Measurements from ENCODE around the gene ATG101.
A peak's percentile ranks its signal among the peaks of the same experiment; 100 is the strongest.

The ATG101 gene

DNA sequence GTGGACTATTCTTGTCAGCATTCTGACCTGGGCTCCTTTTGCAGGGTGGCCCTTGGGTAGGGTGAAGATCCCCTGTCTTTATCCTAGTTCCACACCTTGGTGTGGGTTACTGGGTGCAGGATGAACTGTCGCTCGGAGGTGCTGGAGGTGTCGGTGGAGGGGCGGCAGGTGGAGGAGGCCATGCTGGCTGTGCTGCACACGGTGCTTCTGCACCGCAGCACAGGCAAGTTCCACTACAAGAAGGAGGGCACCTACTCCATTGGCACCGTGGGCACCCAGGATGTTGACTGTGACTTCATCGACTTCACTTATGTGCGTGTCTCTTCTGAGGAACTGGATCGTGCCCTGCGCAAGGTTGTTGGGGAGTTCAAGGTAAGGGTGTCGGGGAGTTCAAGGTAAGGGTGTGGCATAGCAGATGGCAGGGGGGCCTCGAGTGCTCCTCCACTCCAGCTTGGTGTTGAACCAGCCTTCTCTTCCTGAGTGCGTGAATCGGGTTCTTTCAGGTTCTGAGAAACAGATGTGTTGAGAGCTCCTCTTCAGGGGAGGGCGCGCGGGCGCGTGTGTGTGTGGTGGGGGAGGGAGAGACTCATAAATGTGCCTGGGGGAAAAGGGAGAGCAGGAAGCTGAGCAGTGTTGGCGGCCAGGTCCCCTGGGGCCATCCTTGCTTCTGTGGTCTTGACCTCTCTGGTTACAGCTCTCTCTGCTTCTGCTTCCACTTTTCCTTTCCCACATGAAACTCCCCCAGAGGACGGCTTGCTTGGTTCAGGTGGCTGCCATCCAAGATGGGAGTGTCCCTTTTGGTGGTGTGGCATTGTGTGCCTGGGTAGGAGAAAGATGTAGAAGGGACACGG lies 4.0 kb downstream of the ATG101 start:
- no peak overlapping the region for H3K4me3 ChIP-seq (ENCODE audit: low read depth, low read length)
- no CpG with 5 or more reads among the region's 23 CpGs for WGBS (ENCODE audit: extremely low coverage, insufficient coverage, insufficient read length)

DNA sequence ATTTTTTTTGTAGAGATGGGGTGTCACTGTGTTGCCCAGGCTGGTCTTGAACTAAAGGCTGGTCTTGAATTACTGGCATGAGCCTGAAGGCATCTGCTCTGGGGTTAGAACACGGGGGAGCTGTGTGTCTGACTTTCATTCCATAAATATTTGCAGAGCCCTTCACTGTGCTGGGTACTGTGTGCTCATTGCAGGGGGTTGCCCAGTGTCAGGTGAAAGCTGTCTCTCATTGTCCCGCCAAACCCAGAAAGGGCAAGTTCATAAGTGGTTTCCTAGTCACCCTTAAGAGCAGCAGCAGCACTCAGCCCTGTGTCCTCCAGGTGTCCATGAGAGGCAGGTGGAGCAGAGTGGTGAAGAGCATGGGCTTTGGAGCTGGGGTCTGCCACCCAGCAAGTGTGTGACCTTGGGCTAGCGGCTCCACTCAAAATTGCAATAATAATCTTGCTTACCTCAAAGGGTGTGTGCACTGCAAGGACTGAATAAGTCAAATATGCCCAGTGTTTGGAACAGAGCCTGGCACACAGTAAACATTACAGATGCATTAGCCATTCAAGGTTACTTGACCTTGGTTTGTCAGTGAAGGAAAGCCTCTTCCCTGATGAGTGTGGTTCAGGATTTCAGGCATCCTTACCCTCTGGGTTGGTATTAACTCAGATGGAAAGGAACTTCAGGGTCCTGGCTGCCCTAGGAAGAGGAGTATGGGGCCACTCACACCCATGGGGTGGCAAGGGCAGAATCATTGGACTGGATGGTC lies 5.4 kb downstream of the ATG101 start:
- H3K27ac ChIP-seq (ENCODE audit: low read depth, low read length): no peak overlapping the region
- H3K4me2 ChIP-seq (ENCODE audit: low read length): no peak overlapping the region
- no peak overlapping the region for H2BK120ac ChIP-seq (ENCODE audit: insufficient read depth, low read length, poor library complexity)
- H3K27me3 ChIP-seq (ENCODE audit: insufficient read depth, low read length): no peaks in the 10 kb centered on the region
- H2BK5ac ChIP-seq (ENCODE audit: low read depth, low read length, poor library complexity): no peak overlapping the region
- H4K12ac ChIP-seq (ENCODE audit: low read depth, low read length): no peak overlapping the region
- no peaks in the 10 kb centered on the region for H3K79me1 ChIP-seq (ENCODE audit: low read length)
- no peak overlapping the region for H3K9ac ChIP-seq (ENCODE audit: low read length)
- no peak for DNase-seq
- WGBS (ENCODE audit: extremely low coverage, insufficient coverage, insufficient read length): no CpG with 5 or more reads among the region's 3 CpGs
- H3K4me3 ChIP-seq (ENCODE audit: low read depth, low read length): no peak overlapping the region
- peaks cover 54 to 59% of the 10 kb centered on the region in 2 experiments for H3K36me3 ChIP-seq (ENCODE audit: control insufficient read depth in 1 of 2, insufficient read depth in 2 of 2, low read length in 2 of 2)
- H3K23ac ChIP-seq (ENCODE audit: low read length): no peak overlapping the region
- H3K18ac ChIP-seq (ENCODE audit: low read length): no peak overlapping the region
- H3K4me1 ChIP-seq (ENCODE audit: control insufficient read depth in 1 of 2, insufficient read depth in 2 of 2, low read length in 2 of 2): peaks cover 2 to 11% of the 10 kb centered on the region in 2 experiments
- no peak overlapping the region for H3K14ac ChIP-seq (ENCODE audit: low read length)
- no peak overlapping the region for H4K8ac ChIP-seq (ENCODE audit: low read depth, low read length)
- H4K91ac ChIP-seq (ENCODE audit: low read depth, low read length): no peak overlapping the region
- H3K9me3 ChIP-seq (ENCODE audit: insufficient read depth, low read depth, low read length): peaks cover 3% of the 10 kb centered on the region
- no peak overlapping the region for H3K4ac ChIP-seq (ENCODE audit: low read depth, low read length)
- H2AK5ac ChIP-seq (ENCODE audit: low read length): no peak overlapping the region
- H3K79me2 ChIP-seq (ENCODE audit: control insufficient read depth, insufficient read depth, low read length, poor library complexity): peaks cover 6% of the 10 kb centered on the region
- H2BK12ac ChIP-seq (ENCODE audit: low read length): no peak overlapping the region
- no peak overlapping the region for H2AFZ ChIP-seq (ENCODE audit: insufficient read depth, low read length, poor library complexity)

More for the DNA sequence above, 4.0 kb downstream of the ATG101 start:
- Histone ChIP-seq H2AFZ (ENCODE audit: insufficient read depth, low read length, poor library complexity) (no peak overlapping the region), H3K23ac (ENCODE audit: low read length) (no peak overlapping the region), H3K9ac (ENCODE audit: low read length) (no peak overlapping the region), H3K79me1 (ENCODE audit: low read length) (peaks cover 6% of the 10 kb centered on the region), H3K14ac (ENCODE audit: low read length) (no peak overlapping the region), H3K4me1 (ENCODE audit: control insufficient read depth in 1 of 2, insufficient read depth in 2 of 2, low read length in 2 of 2) (peaks cover 2 to 14% of the 10 kb centered on the region in 2 experiments), H4K91ac (ENCODE audit: low read depth, low read length) (no peak overlapping the region), H2AK5ac (ENCODE audit: low read length) (no peak overlapping the region), H4K12ac (ENCODE audit: low read depth, low read length) (no peak overlapping the region), H2BK12ac (ENCODE audit: low read length) (no peak overlapping the region), H4K8ac (ENCODE audit: low read depth, low read length) (no peak overlapping the region), H3K4me2 (ENCODE audit: low read length) (no peak overlapping the region), H2BK5ac (ENCODE audit: low read depth, low read length, poor library complexity) (no peak overlapping the region), H3K36me3 (ENCODE audit: control insufficient read depth in 1 of 2, insufficient read depth in 2 of 2, low read length in 2 of 2) (peaks cover 42 to 54% of the 10 kb centered on the region in 2 experiments), H3K18ac (ENCODE audit: low read length) (no peak overlapping the region), H3K79me2 (ENCODE audit: control insufficient read depth, insufficient read depth, low read length, poor library complexity) (peaks cover 11% of the 10 kb centered on the region), H3K4ac (ENCODE audit: low read depth, low read length) (peak overlapping the region; percentile 1), H3K9me3 (ENCODE audit: insufficient read depth, low read depth, low read length) (no peaks in the 10 kb centered on the region), H2BK120ac (ENCODE audit: insufficient read depth, low read length, poor library complexity) (no peak overlapping the region), H3K27ac (ENCODE audit: low read depth, low read length) (no peak overlapping the region), H3K27me3 (ENCODE audit: insufficient read depth, low read length) (no peaks in the 10 kb centered on the region)
- no peak for DNase-seq

DNA sequence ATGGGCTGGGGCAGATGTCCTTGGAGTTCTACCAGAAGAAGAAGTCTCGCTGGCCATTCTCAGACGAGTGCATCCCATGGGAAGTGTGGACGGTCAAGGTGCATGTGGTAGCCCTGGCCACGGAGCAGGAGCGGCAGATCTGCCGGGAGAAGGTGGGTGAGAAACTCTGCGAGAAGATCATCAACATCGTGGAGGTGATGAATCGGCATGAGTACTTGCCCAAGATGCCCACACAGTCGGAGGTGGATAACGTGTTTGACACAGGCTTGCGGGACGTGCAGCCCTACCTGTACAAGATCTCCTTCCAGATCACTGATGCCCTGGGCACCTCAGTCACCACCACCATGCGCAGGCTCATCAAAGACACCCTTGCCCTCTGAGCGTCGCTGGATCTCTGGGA lies 7.0 kb downstream of the ATG101 start:
- Histone ChIP-seq H2BK5ac (ENCODE audit: low read depth, low read length, poor library complexity) (no peak overlapping the region), H4K12ac (ENCODE audit: low read depth, low read length) (no peak overlapping the region), H3K9me3 (ENCODE audit: insufficient read depth, low read depth, low read length) (peaks cover 3% of the 10 kb centered on the region), H3K23ac (ENCODE audit: low read length) (no peak overlapping the region), H3K4me2 (ENCODE audit: low read length) (no peak overlapping the region), H3K36me3 (ENCODE audit: control insufficient read depth in 1 of 2, insufficient read depth in 2 of 2, low read length in 2 of 2) (peaks cover 54 to 59% of the 10 kb centered on the region in 2 experiments), H3K14ac (ENCODE audit: low read length) (no peak overlapping the region), H3K79me2 (ENCODE audit: control insufficient read depth, insufficient read depth, low read length, poor library complexity) (no peaks in the 10 kb centered on the region), H3K9ac (ENCODE audit: low read length) (no peak overlapping the region), H3K4me1 (ENCODE audit: control insufficient read depth in 1 of 2, insufficient read depth in 2 of 2, low read length in 2 of 2) (peaks cover 0 to 4% of the 10 kb centered on the region in 2 experiments), H2BK12ac (ENCODE audit: low read length) (no peak overlapping the region), H2AK5ac (ENCODE audit: low read length) (no peak overlapping the region), H3K4me3 (ENCODE audit: low read depth, low read length) (no peak overlapping the region), H4K91ac (ENCODE audit: low read depth, low read length) (no peak overlapping the region), H3K18ac (ENCODE audit: low read length) (no peak overlapping the region), H3K27me3 (ENCODE audit: insufficient read depth, low read length) (no peaks in the 10 kb centered on the region), H2BK120ac (ENCODE audit: insufficient read depth, low read length, poor library complexity) (no peak overlapping the region), H3K27ac (ENCODE audit: low read depth, low read length) (no peak overlapping the region), H4K8ac (ENCODE audit: low read depth, low read length) (no peak overlapping the region), H3K4ac (ENCODE audit: low read depth, low read length) (no peak overlapping the region), H2AFZ (ENCODE audit: insufficient read depth, low read length, poor library complexity) (no peak overlapping the region), H3K79me1 (ENCODE audit: low read length) (no peaks in the 10 kb centered on the region)
- DNase-seq: no peak
- no CpG with 5 or more reads among the region's 16 CpGs for WGBS (ENCODE audit: extremely low coverage, insufficient coverage, insufficient read length)

- Histone ChIP-seq H3K9ac (ENCODE audit: low read length) (no peak overlapping the region), H2BK12ac (ENCODE audit: low read length) (no peak overlapping the region), H4K91ac (ENCODE audit: low read depth, low read length) (no peak overlapping the region), H3K23ac (ENCODE audit: low read length) (no peak overlapping the region), H3K36me3 (ENCODE audit: control insufficient read depth in 1 of 2, insufficient read depth in 2 of 2, low read length in 2 of 2) (peaks cover 52 to 53% of the 10 kb centered on the region in 2 experiments), H2AFZ (ENCODE audit: insufficient read depth, low read length, poor library complexity) (no peak overlapping the region), H3K14ac (ENCODE audit: low read length) (no peak overlapping the region), H2BK5ac (ENCODE audit: low read depth, low read length, poor library complexity) (no peak overlapping the region), H2AK5ac (ENCODE audit: low read length) (no peak overlapping the region), H3K4me3 (ENCODE audit: low read depth, low read length) (no peak overlapping the region), H3K27ac (ENCODE audit: low read depth, low read length) (no peak overlapping the region), H4K8ac (ENCODE audit: low read depth, low read length) (no peak overlapping the region), H3K18ac (ENCODE audit: low read length) (no peak overlapping the region), H3K4me2 (ENCODE audit: low read length) (no peak overlapping the region), H3K79me1 (ENCODE audit: low read length) (no peaks in the 10 kb centered on the region), H3K79me2 (ENCODE audit: control insufficient read depth, insufficient read depth, low read length, poor library complexity) (no peaks in the 10 kb centered on the region), H3K27me3 (ENCODE audit: insufficient read depth, low read length) (no peaks in the 10 kb centered on the region), H3K4ac (ENCODE audit: low read depth, low read length) (no peak overlapping the region), H2BK120ac (ENCODE audit: insufficient read depth, low read length, poor library complexity) (no peak overlapping the region), H4K12ac (ENCODE audit: low read depth, low read length) (no peak overlapping the region), H3K4me1 (ENCODE audit: control insufficient read depth in 1 of 2, insufficient read depth in 2 of 2, low read length in 2 of 2) (peaks cover 0 to 4% of the 10 kb centered on the region in 2 experiments), H3K9me3 (ENCODE audit: insufficient read depth, low read depth, low read length) (peaks cover 3% of the 10 kb centered on the region)
- no CpG with 5 or more reads among the region's 3 CpGs for WGBS (ENCODE audit: extremely low coverage, insufficient coverage, insufficient read length)
- DNase-seq: no peak
Measured at GRCh38 chr12:52078276-52078675, 8.5 kb downstream of the ATG101 start.

Measured in trophoblast cell (in vitro differentiated cells and primary cell).